ENCODE measurements around the gene RRAS2.
"Not testable (repeated sequence)": the region's sequence is repeated elsewhere in the genome, so short reads cannot be mapped to it uniquely, and the experiment has no call there.

The RRAS2 gene

GRCh38 chr11:14347991-14348390, 11.0 kb downstream of the RRAS2 start:
- Histone ChIP-seq H3K4me2 (no peak overlapping the region), H3K4me3 (no peak overlapping the region), H3K27ac (no peak overlapping the region), H3K4me1 (peaks cover 0 to 9% (median 0%) of the 10 kb centered on the region in 10 experiments; a peak in 4 of 20 replicates), H3K9ac (no peak overlapping the region), H3K9me3 (replicated peaks in 1 of 11) (peaks cover 38 to 71% (median 65%) of the 10 kb centered on the region in 11 experiments), H3K27me3 (no peaks in the 10 kb centered on the region), H3K36me3 (peaks cover 0 to 28% (median 9%) of the 10 kb centered on the region in 11 experiments; a peak in 10 of 22 replicates), H4K20me1 (peaks cover 0 to 20% (median 0%) of the 10 kb centered on the region in 11 experiments; a peak in 3 of 22 replicates)
- no peak for TF ChIP-seq Cebpa-rat (IDR thresholded peaks at IDR 0.05)

GRCh38 chr11:14347494-14347893, 11.5 kb downstream of the RRAS2 start:
- Histone ChIP-seq H3K27me3 (no peaks in the 10 kb centered on the region), H3K9ac (no peak overlapping the region), H3K4me2 (no peak overlapping the region), H4K20me1 (peaks cover 0 to 15% (median 0%) of the 10 kb centered on the region in 11 experiments; a peak in 2 of 22 replicates), H3K4me1 (peaks cover 0 to 9% (median 2%) of the 10 kb centered on the region in 10 experiments; a peak in 4 of 20 replicates), H3K27ac (no peak overlapping the region), H3K36me3 (peaks cover 0 to 28% (median 9%) of the 10 kb centered on the region in 11 experiments; a peak in 10 of 22 replicates), H3K4me3 (no peak overlapping the region), H3K9me3 (replicated peaks in 1 of 11) (peaks cover 38 to 71% (median 65%) of the 10 kb centered on the region in 11 experiments)
- no peak for TF ChIP-seq Cebpa-rat (IDR thresholded peaks at IDR 0.05)

GRCh38 chr11:14346303-14346955, 12.6 kb downstream of the RRAS2 start:
- no peak for TF ChIP-seq Cebpa-rat (IDR thresholded peaks at IDR 0.05)
- no peak overlapping the region for H3K27ac ChIP-seq

GRCh38 chr11:14345668-14346067, 13.3 kb downstream of the RRAS2 start:
- Histone ChIP-seq H4K20me1 (peaks cover 0 to 16% (median 0%) of the 10 kb centered on the region in 11 experiments; a peak in 2 of 22 replicates), H3K27ac (no peak overlapping the region), H3K4me3 (no peak overlapping the region), H3K9ac (no peak overlapping the region), H3K9me3 (replicated peaks in 1 of 11) (peaks cover 38 to 76% (median 62%) of the 10 kb centered on the region in 11 experiments), H3K27me3 (no peaks in the 10 kb centered on the region), H3K4me1 (peaks cover 0 to 9% (median 2%) of the 10 kb centered on the region in 10 experiments; a peak in 4 of 20 replicates), H3K36me3 (peaks cover 0 to 28% (median 9%) of the 10 kb centered on the region in 11 experiments; a peak in 10 of 22 replicates), H3K4me2 (peak overlapping the region in 2 of 11 experiments; percentile 20 to 28; a peak in 1 of 22 replicates)
- no peak for TF ChIP-seq Cebpa-rat (IDR thresholded peaks at IDR 0.05)

More at GRCh38 chr11:14346303-14346955, 12.6 kb downstream of the RRAS2 start:
- Histone ChIP-seq H3K9ac (no peak overlapping the region), H3K4me3 (no peak overlapping the region), H4K20me1 (peaks cover 0 to 19% (median 0%) of the 10 kb centered on the region in 11 experiments; a peak in 2 of 22 replicates), H3K36me3 (peaks cover 0 to 28% (median 9%) of the 10 kb centered on the region in 11 experiments; a peak in 10 of 22 replicates), H3K4me2 (no peak overlapping the region), H3K9me3 (replicated peaks in 1 of 11) (peaks cover 38 to 71% (median 65%) of the 10 kb centered on the region in 11 experiments), H3K4me1 (peaks cover 0 to 9% (median 2%) of the 10 kb centered on the region in 10 experiments; a peak in 4 of 20 replicates), H3K27me3 (no peaks in the 10 kb centered on the region)

GRCh38 chr11:14345016-14345415, 14.0 kb downstream of the RRAS2 start:
- peaks cover 0 to 28% (median 9%) of the 10 kb centered on the region in 11 experiments; a peak in 10 of 22 replicates for H3K36me3 ChIP-seq
- not testable (repeated sequence) for H3K4me3 ChIP-seq, H3K4me1 ChIP-seq, H3K4me2 ChIP-seq, H3K27ac ChIP-seq, H3K27me3 ChIP-seq, H3K9ac ChIP-seq
- H4K20me1 ChIP-seq = peaks cover 0 to 15% (median 0%) of the 10 kb centered on the region in 11 experiments; a peak in 2 of 22 replicates
- peaks cover 40 to 77% (median 56%) of the 10 kb centered on the region in 11 experiments for H3K9me3 ChIP-seq (replicated peaks in 1 of 11)

GRCh38 chr11:14342906-14343305, 16.1 kb downstream of the RRAS2 start:
- Histone ChIP-seq H3K27ac (no peak overlapping the region), H3K27me3 (no peaks in the 10 kb centered on the region), H3K36me3 (peaks cover 0 to 28% (median 9%) of the 10 kb centered on the region in 11 experiments; a peak in 9 of 22 replicates), H3K4me2 (0 out of 22 replicates have a peak overlapping the region, but pooled peaks of 1 of the 11 experiments have one; percentile 9), H3K9ac (no peak overlapping the region), H4K20me1 (peaks cover 0 to 24% (median 0%) of the 10 kb centered on the region in 11 experiments; a peak in 2 of 22 replicates), H3K4me3 (no peak overlapping the region), H3K4me1 (peaks cover 0 to 9% (median 2%) of the 10 kb centered on the region in 10 experiments; a peak in 4 of 20 replicates), H3K9me3 (replicated peaks in 1 of 11) (peaks cover 36 to 62% (median 46%) of the 10 kb centered on the region in 11 experiments)
- TF ChIP-seq Cebpa-rat (IDR thresholded peaks at IDR 0.05) = no peak

GRCh38 chr11:14341968-14342367, 17.0 kb downstream of the RRAS2 start:
- Histone ChIP-seq H3K27ac (no peak overlapping the region), H3K4me1 (peaks cover 0 to 10% (median 2%) of the 10 kb centered on the region in 10 experiments; a peak in 4 of 20 replicates), H3K36me3 (peaks cover 0 to 20% (median 4%) of the 10 kb centered on the region in 11 experiments; a peak in 6 of 22 replicates), H3K27me3 (no peaks in the 10 kb centered on the region), H3K4me3 (no peak overlapping the region), H3K4me2 (no peak overlapping the region), H4K20me1 (peaks cover 0 to 24% (median 0%) of the 10 kb centered on the region in 11 experiments; a peak in 2 of 22 replicates), H3K9ac (no peak overlapping the region), H3K9me3 (replicated peaks in 1 of 11) (peaks cover 34 to 61% (median 42%) of the 10 kb centered on the region in 11 experiments)
- no peak for TF ChIP-seq Cebpa-rat (IDR thresholded peaks at IDR 0.05)

- no peak overlapping the region for H3K4me2 ChIP-seq
- peaks cover 0 to 10% (median 2%) of the 10 kb centered on the region in 10 experiments; a peak in 4 of 20 replicates for H3K4me1 ChIP-seq
- no peak overlapping the region for H3K4me3 ChIP-seq
- peaks cover 31 to 61% (median 42%) of the 10 kb centered on the region in 11 experiments for H3K9me3 ChIP-seq (replicated peaks in 1 of 11)
- no peak for TF ChIP-seq Cebpa-rat (IDR thresholded peaks at IDR 0.05)
- peaks cover 0 to 29% (median 0%) of the 10 kb centered on the region in 11 experiments; a peak in 3 of 22 replicates for H4K20me1 ChIP-seq
- H3K36me3 ChIP-seq = peaks cover 0 to 10% (median 0%) of the 10 kb centered on the region in 11 experiments; a peak in 2 of 22 replicates
- H3K27me3 ChIP-seq = no peaks in the 10 kb centered on the region
- H3K9ac ChIP-seq = no peak overlapping the region
- H3K27ac ChIP-seq = no peak overlapping the region
Measured at GRCh38 chr11:14340721-14341120, 18.3 kb downstream of the RRAS2 start.

- Histone ChIP-seq H3K27ac (no peak overlapping the region), H4K20me1 (peaks cover 0 to 32% (median 0%) of the 10 kb centered on the region in 11 experiments; a peak in 3 of 22 replicates), H3K4me2 (no peak overlapping the region), H3K9ac (no peak overlapping the region), H3K4me3 (no peak overlapping the region), H3K36me3 (peaks cover 0 to 9% (median 0%) of the 10 kb centered on the region in 11 experiments; a peak in 1 of 22 replicates), H3K27me3 (no peaks in the 10 kb centered on the region), H3K4me1 (peaks cover 0 to 9% (median 0%) of the 10 kb centered on the region in 10 experiments; a peak in 2 of 20 replicates), H3K9me3 (replicated peaks in 1 of 11) (peaks cover 21 to 47% (median 29%) of the 10 kb centered on the region in 11 experiments)
- TF ChIP-seq Cebpa-rat (IDR thresholded peaks at IDR 0.05) = no peak
Measured at GRCh38 chr11:14339356-14339755, 19.6 kb downstream of the RRAS2 start.
